Measurements from ENCODE around the gene GGA3.
"Not testable (repeated sequence)": the region's sequence is repeated elsewhere in the genome, so short reads cannot be mapped to it uniquely, and the experiment has no call there.

The GGA3 gene

GRCh38 chr17:75261336-75262111 is at the start of gene GGA3, which contains the start of gene MRPS7:
Gene GGA3 (minus strand): TSS chr17:75261606. CDS start chr17:75261587, 19 bp downstream.
Gene MRPS7 (plus strand): TSS chr17:75261879. CDS start chr17:75261901, 22 bp downstream.
- peak; percentile 91 to 92 for DNase-seq (ENCODE audit: extremely low read depth in 1 of 2, low read depth in 1 of 2)

GRCh38 chr17:75308732-75309629 is 47.6 kb upstream of the GGA3 start:
- no peak for DNase-seq (ENCODE audit: extremely low read depth in 1 of 2, low read depth in 1 of 2)

GRCh38 chr17:75307957-75308731 is 46.7 kb upstream of the GGA3 start:
- DNase-seq (ENCODE audit: extremely low read depth in 1 of 2, low read depth in 1 of 2) = no peak

- DNase-seq (ENCODE audit: extremely low read depth in 1 of 2, low read depth in 1 of 2) = no peak
Measured at GRCh38 chr17:75301502-75302206, 40.2 kb upstream of the GGA3 start.

- no peak for DNase-seq (ENCODE audit: extremely low read depth in 1 of 2, low read depth in 1 of 2)
Measured at GRCh38 chr17:75301049-75301448, 39.6 kb upstream of the GGA3 start.

GRCh38 chr17:75300280-75300679 is 38.9 kb upstream of the GGA3 start:
- no peak for DNase-seq (ENCODE audit: extremely low read depth in 1 of 2, low read depth in 1 of 2)

- no peak for DNase-seq (ENCODE audit: extremely low read depth in 1 of 2, low read depth in 1 of 2)
Measured at GRCh38 chr17:75295201-75296158, 34.1 kb upstream of the GGA3 start.

GRCh38 chr17:75292810-75293448 is 31.5 kb upstream of the GGA3 start:
- DNase-seq (ENCODE audit: extremely low read depth in 1 of 2, low read depth in 1 of 2) = not testable (repeated sequence)

- DNase-seq (ENCODE audit: extremely low read depth in 1 of 2, low read depth in 1 of 2) = peak; percentile 35 to 48
Measured at GRCh38 chr17:75289832-75290337, 28.5 kb upstream of the GGA3 start.

- DNase-seq (ENCODE audit: extremely low read depth in 1 of 2, low read depth in 1 of 2) = peak; percentile 91 to 93
Measured at GRCh38 chr17:75289115-75289831, 27.9 kb upstream of the GGA3 start, which contains the start of gene SLC25A19. Gene SLC25A19 (minus strand): TSS chr17:75289433. CDS start chr17:75286764, 2,669 bp downstream.

GRCh38 chr17:75288770-75289114 is 27.3 kb upstream of the GGA3 start:
- peak in 1 of 2 donors; percentile 6 for DNase-seq (ENCODE audit: extremely low read depth in 1 of 2, low read depth in 1 of 2)

GRCh38 chr17:75288359-75288758 is 27.0 kb upstream of the GGA3 start:
- DNase-seq (ENCODE audit: extremely low read depth in 1 of 2, low read depth in 1 of 2) = no peak

GRCh38 chr17:75287221-75287620 is 25.8 kb upstream of the GGA3 start:
- no peak for DNase-seq (ENCODE audit: extremely low read depth in 1 of 2, low read depth in 1 of 2)

- DNase-seq (ENCODE audit: extremely low read depth in 1 of 2, low read depth in 1 of 2) = no peak
Measured at GRCh38 chr17:75285123-75285522, 23.7 kb upstream of the GGA3 start.

- DNase-seq (ENCODE audit: extremely low read depth in 1 of 2, low read depth in 1 of 2) = not testable (repeated sequence)
Measured at GRCh38 chr17:75280189-75280588, 18.8 kb upstream of the GGA3 start.

- no peak for DNase-seq (ENCODE audit: extremely low read depth in 1 of 2, low read depth in 1 of 2)
Measured at GRCh38 chr17:75277664-75278071, 16.3 kb upstream of the GGA3 start.

GRCh38 chr17:75273977-75274708 is 12.7 kb upstream of the GGA3 start:
- DNase-seq (ENCODE audit: extremely low read depth in 1 of 2, low read depth in 1 of 2) = no peak
